ENCODE data around the gene SNTA1.

The SNTA1 gene

GRCh38 chr20:33386673-33387072 is 56.9 kb downstream of the SNTA1 start:
- Histone ChIP-seq H3K79me2 (ENCODE audit: insufficient read depth, low read depth) (no peaks in the 10 kb centered on the region), H3K27me3 (ENCODE audit: insufficient read depth, low read depth) (no peaks in the 10 kb centered on the region), H3K4me1 (ENCODE audit: low read depth, poor library complexity, severe bottlenecking) (peaks cover under 1% of the 10 kb centered on the region), H2AFZ (ENCODE audit: low read depth) (no peak overlapping the region), H3K27ac (no peak overlapping the region), H3K4me3 (IDR thresholded peaks at IDR 0.05; ENCODE audit: insufficient read depth, low read depth, low read length) (no peak overlapping the region), H3K36me3 (ENCODE audit: insufficient read depth) (peaks cover 6% of the 10 kb centered on the region; the same call in 1 of the 2 replicates), H4K20me1 (ENCODE audit: insufficient read depth) (no peaks in the 10 kb centered on the region), H3K4me2 (no peak overlapping the region), H3K9ac (no peak overlapping the region)
- TF ChIP-seq CTCF (conservative IDR thresholded peaks at IDR 0.05; ENCODE audit: low read depth, low read length) = no peak

GRCh38 chr20:33377366-33377765 is 66.2 kb downstream of the SNTA1 start:
- H3K36me3 ChIP-seq (ENCODE audit: insufficient read depth) = peaks cover 3% of the 10 kb centered on the region; the same call in 1 of the 2 replicates
- no peak overlapping the region for H3K9ac ChIP-seq
- H3K27me3 ChIP-seq (ENCODE audit: insufficient read depth, low read depth) = no peaks in the 10 kb centered on the region
- H3K4me2 ChIP-seq = no peak overlapping the region
- H4K20me1 ChIP-seq (ENCODE audit: insufficient read depth) = no peaks in the 10 kb centered on the region
- no peak overlapping the region for H2AFZ ChIP-seq (ENCODE audit: low read depth)
- no peak for TF ChIP-seq CTCF (conservative IDR thresholded peaks at IDR 0.05; ENCODE audit: low read depth, low read length)
- no peak overlapping the region for H3K27ac ChIP-seq
- no peak overlapping the region for H3K4me3 ChIP-seq (IDR thresholded peaks at IDR 0.05; ENCODE audit: insufficient read depth, low read depth, low read length)
- H3K4me1 ChIP-seq (ENCODE audit: low read depth, poor library complexity, severe bottlenecking) = peaks cover 34% of the 10 kb centered on the region
- no peaks in the 10 kb centered on the region for H3K79me2 ChIP-seq (ENCODE audit: insufficient read depth, low read depth)

DNA sequence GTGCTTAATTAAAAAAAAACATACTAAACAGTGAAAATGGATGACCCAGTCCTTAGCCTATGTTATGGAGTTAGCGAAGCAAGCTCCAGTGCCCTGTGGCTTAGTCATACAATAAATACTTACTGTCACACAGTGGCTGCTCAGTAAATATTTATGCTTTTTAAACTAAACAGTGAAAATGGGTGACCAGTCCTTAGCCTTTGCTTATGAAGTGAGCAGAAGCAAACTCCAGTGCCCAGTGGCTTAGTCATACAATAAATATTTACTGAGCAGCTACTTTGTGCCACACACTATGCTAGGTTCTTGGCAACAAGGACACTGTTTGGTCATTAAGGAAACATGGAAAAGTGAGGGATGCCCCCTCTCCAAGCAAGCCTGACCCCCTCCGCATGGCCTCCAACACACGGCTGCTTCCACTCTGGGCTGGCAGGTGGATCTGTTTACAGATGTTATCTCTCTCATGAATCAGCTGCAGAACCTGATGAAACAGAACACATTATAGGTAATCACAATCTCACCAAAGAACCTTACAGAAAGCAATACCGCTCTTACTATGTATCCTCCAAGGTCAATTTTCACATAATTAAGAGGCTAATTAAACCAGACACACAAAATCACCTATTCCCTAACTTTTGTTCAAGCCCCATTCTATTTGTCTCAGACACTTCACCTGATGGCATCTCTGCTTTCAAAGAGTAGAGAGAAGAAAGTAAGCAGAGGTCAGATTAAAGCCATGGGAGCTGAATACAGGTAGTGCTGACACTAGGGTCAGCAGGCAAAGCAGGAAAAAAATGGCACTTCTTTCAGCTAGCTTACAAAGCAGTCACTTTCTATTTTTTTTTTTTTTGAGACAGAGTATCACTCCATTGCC is 69.6 kb downstream of the SNTA1 start:
- peaks cover 65% of the 10 kb centered on the region for H3K4me1 ChIP-seq (ENCODE audit: low read depth, poor library complexity, severe bottlenecking)
- no peaks in the 10 kb centered on the region for H4K20me1 ChIP-seq (ENCODE audit: insufficient read depth)
- H3K9ac ChIP-seq = no peak overlapping the region
- H3K4me2 ChIP-seq = peak overlapping the region; percentile 78
- no peak overlapping the region for H3K4me3 ChIP-seq (IDR thresholded peaks at IDR 0.05; ENCODE audit: insufficient read depth, low read depth, low read length)
- no peaks in the 10 kb centered on the region for H3K27me3 ChIP-seq (ENCODE audit: insufficient read depth, low read depth)
- H3K79me2 ChIP-seq (ENCODE audit: insufficient read depth, low read depth) = no peaks in the 10 kb centered on the region
- no peak for TF ChIP-seq CTCF (conservative IDR thresholded peaks at IDR 0.05; ENCODE audit: low read depth, low read length)
- peak overlapping the region; percentile 65 for H3K27ac ChIP-seq
- H3K36me3 ChIP-seq (ENCODE audit: insufficient read depth) = no peaks in the 10 kb centered on the region
- no peak overlapping the region for H2AFZ ChIP-seq (ENCODE audit: low read depth)

GRCh38 chr20:33372993-33373441 is 70.5 kb downstream of the SNTA1 start:
- peak overlapping the region; percentile 65 for H3K27ac ChIP-seq
- H2AFZ ChIP-seq (ENCODE audit: low read depth) = no peak overlapping the region
- H3K4me1 ChIP-seq (ENCODE audit: low read depth, poor library complexity, severe bottlenecking) = peaks cover 63% of the 10 kb centered on the region
- H4K20me1 ChIP-seq (ENCODE audit: insufficient read depth) = no peaks in the 10 kb centered on the region
- no peaks in the 10 kb centered on the region for H3K79me2 ChIP-seq (ENCODE audit: insufficient read depth, low read depth)
- H3K36me3 ChIP-seq (ENCODE audit: insufficient read depth) = peaks cover 2% of the 10 kb centered on the region; the same call in 1 of the 2 replicates
- no peak for TF ChIP-seq CTCF (conservative IDR thresholded peaks at IDR 0.05; ENCODE audit: low read depth, low read length)
- no peak overlapping the region for H3K4me3 ChIP-seq (IDR thresholded peaks at IDR 0.05; ENCODE audit: insufficient read depth, low read depth, low read length)
- H3K9ac ChIP-seq = peak overlapping the region; percentile 11; the same call in 1 of the 2 replicates
- H3K4me2 ChIP-seq = peak overlapping the region; percentile 78
- no peaks in the 10 kb centered on the region for H3K27me3 ChIP-seq (ENCODE audit: insufficient read depth, low read depth)
